Measurements from ENCODE around the gene FUT1. TPM values are rescaled to one million over a fixed set of nuclear protein-coding genes. Genes with fewer than 3 reads are reported as not detected.
"Not testable (repeated sequence)": the region's sequence is repeated elsewhere in the genome, so short reads cannot be mapped to it uniquely, and the experiment has no call there.

Gene FUT1
- total RNA-seq, 1 donor: under 0.01 TPM

- no peak overlapping the region for H3K4me3 ChIP-seq (ENCODE audit: low read depth, low read length)
- no peak for TF ChIP-seq CTCF (IDR thresholded peaks at IDR 0.05; ENCODE audit: insufficient read depth, low read length)
Observed at GRCh38 chr19:48777720-48778119, 25.3 kb upstream of the FUT1 start.

GRCh38 chr19:48777139-48777538 is 24.7 kb upstream of the FUT1 start:
- TF ChIP-seq CTCF (IDR thresholded peaks at IDR 0.05; ENCODE audit: insufficient read depth, low read length): no peak
- H3K4me3 ChIP-seq (ENCODE audit: low read depth, low read length): no peak overlapping the region
- no peak for DNase-seq (ENCODE audit: low read depth)

More at GRCh38 chr19:48777720-48778119, 25.3 kb upstream of the FUT1 start:
- no peak for DNase-seq (ENCODE audit: low read depth)

GRCh38 chr19:48772503-48772953 is 20.1 kb upstream of the FUT1 start:
- peak; percentile 33 for DNase-seq (ENCODE audit: low read depth)

GRCh38 chr19:48770734-48771472 is 18.5 kb upstream of the FUT1 start:
- no peak overlapping the region for H3K4me3 ChIP-seq (ENCODE audit: low read depth, low read length)
- no peak for TF ChIP-seq CTCF (IDR thresholded peaks at IDR 0.05; ENCODE audit: insufficient read depth, low read length)
- no peak for DNase-seq (ENCODE audit: low read depth)

More at GRCh38 chr19:48772503-48772953, 20.1 kb upstream of the FUT1 start:
- no peak for TF ChIP-seq CTCF (IDR thresholded peaks at IDR 0.05; ENCODE audit: insufficient read depth, low read length)
- H3K4me3 ChIP-seq (ENCODE audit: low read depth, low read length): no peak overlapping the region

GRCh38 chr19:48770266-48770665 is 17.8 kb upstream of the FUT1 start:
- peak; percentile 71 for DNase-seq (ENCODE audit: low read depth)
- H3K4me3 ChIP-seq (ENCODE audit: low read depth, low read length): no peak overlapping the region
- TF ChIP-seq CTCF (IDR thresholded peaks at IDR 0.05; ENCODE audit: insufficient read depth, low read length): no peak

- no peak for TF ChIP-seq CTCF (IDR thresholded peaks at IDR 0.05; ENCODE audit: insufficient read depth, low read length)
- no peak overlapping the region for H3K4me3 ChIP-seq (ENCODE audit: low read depth, low read length)
- DNase-seq (ENCODE audit: low read depth): peak; percentile 48
Observed at GRCh38 chr19:48768994-48769713, 16.7 kb upstream of the FUT1 start.

- not testable (repeated sequence) for DNase-seq (ENCODE audit: low read depth); H3K4me3 ChIP-seq (ENCODE audit: low read depth, low read length)
Observed at GRCh38 chr19:48768171-48768753, 15.8 kb upstream of the FUT1 start.

- not testable (repeated sequence) for DNase-seq (ENCODE audit: low read depth); H3K4me3 ChIP-seq (ENCODE audit: low read depth, low read length)
Observed at GRCh38 chr19:48765816-48766215, 13.4 kb upstream of the FUT1 start.
